K562 (cell line): ENCODE data around the gene GPC1. TPM values are rescaled to one million over a fixed set of nuclear protein-coding genes. Genes with fewer than 3 reads are reported as not detected.

ENCODE experiments used
- ATAC-seq: fragments of 200-7000 bp; cut with Tn5 transposase; 3 replicates; pipeline ENCODE4 v1.9.1; 2020; ENCODE audit warnings: moderate library complexity
- BruUV-seq: library from RNA; stranded (reverse); fragments of 400-500 nt; replicated peaks from 2 replicates; lab custom pipeline; 2021; lab: Mats Ljungman, UMichigan
- CTCF ChIA-PET: fragments of 300-600 bp; formaldehyde crosslinking; extraction: SDS; loops from one replicate; lab custom pipeline; 2021; ENCODE audit warnings: low intra/inter-chr PET ratio; lab: Yijun Ruan, JAX
- POLR2A ChIA-PET: fragments of 300-600, 350-650 bp; sonication (Branson Sonifier 250); formaldehyde crosslinking; extraction: SDS; loops from one replicate; lab custom pipeline; 2021; ENCODE audit warnings: antibody characterized with exemption, inconsistent platforms; lab: Yijun Ruan, JAX
- DNase-seq, 4 experiments: peaks; one replicate each; pipeline versions ENCODE4 v3.0.0 to v3.0.0-alpha.2; 2011 to 2018; ENCODE audit warnings: low spot score in 3 of 4, mixed read lengths in 3 of 4; ENCODE audit errors: extremely low read depth in 1 of 4
- FAIRE-seq: peaks from 2 replicates; lab custom pipeline; 2011; peaks lifted over from hg19 to GRCh38; lab: Jason Lieb, UNC
- H2AFZ ChIP-seq: 2 replicates; pipeline ENCODE4 v1.6.0; 2011; ENCODE audit warnings: low read depth, low read length, control low read depth, inconsistent platforms
- H3K27ac ChIP-seq: fragments of 200-600 bp; 3 replicates; pipeline ENCODE4 v1.8.0; 2011; ENCODE audit warnings: low read depth, mild to moderate bottlenecking, control low read depth, inconsistent platforms, low read length, moderate library complexity, mixed read lengths; ENCODE audit errors: extremely low read depth
- H3K27me3 ChIP-seq, 2 experiments: fragments of 300-600 bp in 1 of 2; 2 replicates in 1 of 2; 3 replicates in 1 of 2; pipeline versions ENCODE4 v1.6.0 to v1.8.0; 2011; ENCODE audit warnings: inconsistent platforms in 2 of 2, low read length in 2 of 2, mild to moderate bottlenecking in 1 of 2, mixed read lengths in 1 of 2, moderate library complexity in 1 of 2; ENCODE audit not compliant: control insufficient read depth in 2 of 2, insufficient read depth in 2 of 2
- H3K36me3 ChIP-seq: fragments of 300-600 bp; 3 replicates; pipeline ENCODE4 v1.8.0; 2011; ENCODE audit warnings: mild to moderate bottlenecking, low read length, inconsistent platforms; ENCODE audit not compliant: control insufficient read depth, insufficient read depth
- H3K4me1 ChIP-seq, 2 experiments: fragments of 200-600 bp in 1 of 2; replicated peaks in 1 of 2; 2 replicates in 1 of 2; 3 replicates in 1 of 2; pipeline versions ENCODE4 v1.5.1 to v1.8.0; 2011; ENCODE audit warnings: inconsistent platforms in 2 of 2, low read length in 2 of 2, mild to moderate bottlenecking in 1 of 2, mixed read lengths in 1 of 2, moderate library complexity in 1 of 2; ENCODE audit not compliant: control insufficient read depth in 2 of 2, insufficient read depth in 2 of 2
- H3K4me2 ChIP-seq: 2 replicates; pipeline ENCODE4 v1.6.1; 2011; ENCODE audit warnings: low read length, control low read depth, inconsistent platforms, mixed read lengths; ENCODE audit not compliant: insufficient read depth
- H3K4me3 ChIP-seq: fragments of 200-600 bp; sonication (generic), shearing (Covaris generic); 2 replicates; pipeline ENCODE4 v1.5.1; 2016; ENCODE audit warnings: control low read depth, inconsistent platforms
- H3K79me2 ChIP-seq: fragments of 200-600 bp; 3 replicates; pipeline ENCODE4 v1.8.0; 2011; ENCODE audit warnings: low read length, inconsistent platforms; ENCODE audit not compliant: control insufficient read depth, insufficient read depth
- H3K9ac ChIP-seq, 2 experiments: 2 replicates each; pipeline versions ENCODE4 v1.6.0 to v1.6.1; 2011; ENCODE audit warnings: low read depth in 2 of 2, low read length in 2 of 2, control low read depth in 1 of 2, inconsistent platforms in 1 of 2, mild to moderate bottlenecking in 1 of 2, mixed read lengths in 1 of 2; ENCODE audit not compliant: insufficient read depth in 1 of 2
- H3K9me1 ChIP-seq: one replicate; pipeline ENCODE4 v1.6.0; 2011; ENCODE audit warnings: inconsistent platforms, mild to moderate bottlenecking, low read length, moderate library complexity; ENCODE audit not compliant: control insufficient read depth, insufficient read depth
- H3K9me3 ChIP-seq: replicated peaks from 2 replicates; pipeline ENCODE4 v1.5.1; 2011; ENCODE audit warnings: low read depth, low read length, inconsistent platforms; ENCODE audit not compliant: control insufficient read depth, insufficient read depth
- H4K20me1 ChIP-seq: replicated peaks from 2 replicates; pipeline ENCODE4 v1.6.1; 2011; ENCODE audit warnings: low read length, inconsistent platforms, mixed read lengths; ENCODE audit not compliant: control insufficient read depth, insufficient read depth
- CBX3 ChIP-seq, 2 experiments: IDR thresholded peaks; 1 replicate in 1 of 2; 2 replicates in 1 of 2; pipeline ENCODE4 v1.6.1; 2012; ENCODE audit warnings: inconsistent platforms in 2 of 2, low read length in 2 of 2, borderline replicate concordance in 1 of 2, control low read depth in 1 of 2
- PRPF4 ChIP-seq: fragments of 200-400 bp; formaldehyde crosslinking; IDR thresholded peaks from one replicate; pipeline ENCODE4 v1.6.1; 2017; ENCODE audit warnings: low read length, low read depth, mild to moderate bottlenecking; ENCODE audit not compliant: insufficient read depth, poor library complexity, severe bottlenecking
- TRIM24 ChIP-seq, 2 experiments: fragments of 450-650 bp; IDR thresholded peaks; 2 replicates each; pipeline ENCODE4 v1.6.1; 2016
- TRIM28 ChIP-seq: fragments of 450-650 bp; IDR thresholded peaks from 2 replicates; pipeline ENCODE4 v1.6.1; 2017
- ZNF274 ChIP-seq: IDR thresholded peaks from 2 replicates; pipeline ENCODE4 v1.6.1; 2011; ENCODE audit warnings: low read depth, mild to moderate bottlenecking, low read length, moderate library complexity, borderline replicate concordance
- WGBS: fragments of 100-300 bp; shearing (Covaris generic); methylation state at CpG from one replicate; pipeline ENCODE4 v1.1.6; 2016; ENCODE audit warnings: low coverage, mixed read lengths; ENCODE audit not compliant: insufficient coverage; ENCODE audit errors: missing lambda C conversion rate; 5-methylcytosine and 5-hydroxymethylcytosine counted together
- in situ Hi-C: fragments of 300-500 bp; cut with MboI; formaldehyde crosslinking; loops from 4 replicates; pipeline ENCODE4 v1.15.0; 2018; ENCODE audit warnings: inconsistent platforms, mixed read lengths
- intact Hi-C: fragments of 100-400 bp; cut with micrococcal nuclease; formaldehyde crosslinking; loops from 2 replicates; pipeline ENCODE4 v1.14.2; 2022
- polyA plus RNA-seq, 8 experiments: library from polyadenylated mRNA; depleted of rRNA in 4 of 8; stranded (reverse) in 5 of 8; unstranded in 3 of 8; fragments of >200 nt; fragmentation: Nextera tagmentation in 2 of 8; fragmentation: Illumina TruSeq in 1 of 8; extraction: Ambion mirVana in 2 of 8; extraction: Trizol in 1 of 8; gene quantifications; 2 replicates each; pipeline versions ENCODE4 v1.2.1 to v1.2.3, GENCODE V29; 2011 to 2014; ENCODE audit warnings: inconsistent platforms in 1 of 8, missing spikeins in 1 of 8
- total RNA-seq, 7 experiments: library from RNA; depleted of rRNA in 6 of 7; stranded (reverse); fragments of >200 nt in 6 of 7; fragmentation: Illumina TruSeq in 2 of 7; extraction: Trizol in 2 of 7; gene quantifications; 2 replicates each; pipeline versions ENCODE4 v1.2.1 to v1.2.3, GENCODE V29; 2011 to 2021; ENCODE audit warnings: low replicate concordance in 1 of 7
- TF ChIP-seq, protein P1 (sequence below): fragments of 450-650 bp; IDR thresholded peaks from 2 replicates; pipeline ENCODE4 v1.6.1; 2018; ENCODE audit warnings: mild to moderate bottlenecking, low read depth; ENCODE audit not compliant: partially characterized antibody

The GPC1 gene
- total and polyA plus RNA-seq, 9 of the 15 experiments (the other 6 are each of a cell fraction or from before 2014, with no cell fraction given): 0.07 to 0.82 (median 0.14) TPM; not detected in 3

- H3K79me2 ChIP-seq: no peaks in the 10 kb centered on the region
- FAIRE-seq (no peak), ATAC-seq (no peak), DNase-seq (no peak)
- H2AFZ ChIP-seq: no peak overlapping the region
- H3K9ac ChIP-seq: no peak overlapping the region
- CTCF ChIA-PET: no interaction called here
- no peaks in the 10 kb centered on the region for H4K20me1 ChIP-seq
- no TSS peak for BruUV-seq
- POLR2A ChIA-PET: no interaction called here
- TF ChIP-seq, protein P1, sequence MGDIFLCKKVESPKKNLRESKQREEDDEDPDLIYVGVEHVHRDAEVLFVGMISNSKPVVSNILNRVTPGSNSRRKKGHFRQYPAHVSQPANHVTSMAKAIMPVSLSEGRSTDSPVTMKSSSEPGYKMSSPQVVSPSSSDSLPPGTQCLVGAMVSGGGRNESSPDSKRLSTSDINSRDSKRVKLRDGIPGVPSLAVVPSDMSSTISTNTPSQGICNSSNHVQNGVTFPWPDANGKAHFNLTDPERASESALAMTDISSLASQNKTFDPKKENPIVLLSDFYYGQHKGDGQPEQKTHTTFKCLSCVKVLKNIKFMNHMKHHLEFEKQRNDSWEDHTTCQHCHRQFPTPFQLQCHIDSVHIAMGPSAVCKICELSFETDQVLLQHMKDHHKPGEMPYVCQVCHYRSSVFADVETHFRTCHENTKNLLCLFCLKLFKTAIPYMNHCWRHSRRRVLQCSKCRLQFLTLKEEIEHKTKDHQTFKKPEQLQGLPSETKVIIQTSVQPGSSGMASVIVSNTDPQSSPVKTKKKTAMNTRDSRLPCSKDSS: peak; percentile 84
- TF ChIP-seq PRPF4 (no peak), ZNF274 (no peak), TRIM28 (peak; percentile 68; the same call in 1 of the 2 replicates), CBX3 (IDR thresholded peaks at IDR 0.05; ENCODE audit: borderline replicate concordance in 1 of 2, low read length in 2 of 2) (peak in 1 of 2 experiments; percentile 15; a peak in 1 of 3 replicates), TRIM24 (IDR thresholded peaks at IDR 0.05) (0 out of 4 replicates have a peak, but pooled peaks of 1 of the 2 experiments have one; percentile 17)
- H3K27me3 ChIP-seq: no peaks in the 10 kb centered on the region
- intact Hi-C loops (no loop called here), in situ Hi-C loops (no loop called here)
- no peaks in the 10 kb centered on the region for H3K36me3 ChIP-seq
- no peaks in the 10 kb centered on the region for H3K4me1 ChIP-seq
- H3K27ac ChIP-seq: no peak overlapping the region
- 53% methylated on average over 4 of the region's 4 CpGs for WGBS
- H3K9me3 ChIP-seq: no peaks in the 10 kb centered on the region; the same call in 1 of the 2 replicates
- H3K9me1 ChIP-seq: no peaks in the 10 kb centered on the region
- no peak overlapping the region for H3K4me3 ChIP-seq
- no peak overlapping the region for H3K4me2 ChIP-seq
Observed at GRCh38 chr2:240473211-240473610, 37.7 kb downstream of the GPC1 start.
